ENCODE data around the gene SPAG5.

Gene SPAG5

DNA sequence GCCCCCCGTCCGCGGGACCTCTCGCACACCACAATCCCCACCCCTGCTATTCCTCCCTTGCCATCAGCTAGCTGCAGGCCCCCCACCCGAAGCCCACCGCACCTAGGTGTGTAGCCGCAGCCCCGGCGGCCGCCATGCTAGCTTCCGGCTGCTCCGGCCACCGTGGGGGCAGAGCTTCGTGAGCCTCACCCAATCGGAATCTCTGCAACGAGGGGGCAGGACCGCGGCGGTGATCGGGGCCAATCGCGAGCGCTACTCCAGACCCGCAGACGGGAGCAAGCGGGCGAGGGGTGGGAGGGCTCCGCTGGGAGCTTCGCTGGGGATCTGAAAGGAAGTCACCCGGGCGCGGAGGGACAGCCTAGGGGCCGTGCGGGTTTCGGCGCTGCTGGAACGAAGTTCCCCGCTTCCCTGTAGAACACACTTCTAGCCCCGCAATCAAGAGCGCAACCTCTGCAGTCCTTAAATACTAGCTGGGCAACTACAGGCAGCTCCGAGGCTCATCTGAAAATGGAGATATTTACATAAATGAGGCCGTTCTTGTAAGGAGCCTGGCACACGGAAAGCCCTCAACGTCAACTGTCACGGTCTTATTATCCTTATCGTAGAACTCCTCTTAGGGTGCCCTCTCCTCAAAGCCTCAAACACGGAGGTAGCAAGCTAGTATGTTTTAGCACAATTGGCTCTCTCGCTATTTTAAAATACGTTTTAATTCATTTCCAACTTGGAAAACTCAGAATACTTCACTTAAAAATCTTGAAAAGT lies 27.3 kb downstream of the SPAG5 start, which contains the start of gene PIGS:
PIGS (minus strand) TSS at position 164 of the 762 bp plus-strand sequence; CDS start at position 136, 28 bp downstream.
- DNase-seq (ENCODE audit: low read depth in 2 of 2): peak; percentile 89 to 93

- no peak for DNase-seq (ENCODE audit: low read depth in 2 of 2)
Measured at GRCh38 chr17:28570716-28571360, 28.0 kb downstream of the SPAG5 start.

DNA sequence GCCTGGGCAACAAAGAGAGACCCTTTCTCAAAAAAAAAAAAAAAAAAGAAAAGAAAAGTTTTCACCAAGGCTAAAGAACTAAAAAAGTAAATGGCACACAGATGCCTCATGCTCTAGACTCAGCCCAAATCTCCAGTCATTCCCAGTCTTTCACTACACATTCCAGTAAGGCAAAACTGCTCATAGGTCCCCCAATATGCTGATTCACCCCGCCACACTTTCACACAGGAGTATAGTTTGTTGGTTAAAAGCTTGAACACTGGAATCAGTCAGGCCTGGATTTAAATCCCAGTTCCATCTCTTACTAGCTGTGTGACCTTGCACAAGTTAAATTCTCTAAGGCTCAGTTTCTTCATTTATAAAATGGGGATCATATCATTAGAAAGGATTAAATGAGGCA lies 29.4 kb downstream of the SPAG5 start:
- no peak for DNase-seq (ENCODE audit: low read depth in 2 of 2)

GRCh38 chr17:28567604-28568003 lies 31.2 kb downstream of the SPAG5 start:
- no peak for DNase-seq (ENCODE audit: low read depth in 2 of 2)

DNA sequence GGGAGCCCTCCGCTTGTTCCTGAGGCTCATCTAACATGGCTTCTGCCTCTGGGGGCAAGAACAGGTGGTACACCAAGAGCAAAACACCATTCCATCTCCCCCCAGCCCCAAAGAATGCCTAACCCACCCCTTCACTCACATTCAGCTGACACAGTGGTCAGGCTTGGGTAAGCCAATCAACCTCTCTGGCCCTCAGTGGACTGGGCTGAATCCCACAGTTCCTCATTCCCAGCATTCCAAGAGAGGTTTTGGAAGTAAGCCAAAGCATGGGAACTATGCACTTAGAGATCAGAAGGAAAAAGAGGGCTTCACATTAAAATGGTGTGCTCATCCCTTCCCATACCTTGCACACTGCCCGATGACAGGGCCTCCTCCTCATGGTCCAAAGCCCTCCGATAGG lies 35.4 kb downstream of the SPAG5 start:
- DNase-seq (ENCODE audit: low read depth in 2 of 2): no peak

GRCh38 chr17:28555022-28555421 lies 43.8 kb downstream of the SPAG5 start:
- no peak for DNase-seq (ENCODE audit: low read depth in 2 of 2)

DNA sequence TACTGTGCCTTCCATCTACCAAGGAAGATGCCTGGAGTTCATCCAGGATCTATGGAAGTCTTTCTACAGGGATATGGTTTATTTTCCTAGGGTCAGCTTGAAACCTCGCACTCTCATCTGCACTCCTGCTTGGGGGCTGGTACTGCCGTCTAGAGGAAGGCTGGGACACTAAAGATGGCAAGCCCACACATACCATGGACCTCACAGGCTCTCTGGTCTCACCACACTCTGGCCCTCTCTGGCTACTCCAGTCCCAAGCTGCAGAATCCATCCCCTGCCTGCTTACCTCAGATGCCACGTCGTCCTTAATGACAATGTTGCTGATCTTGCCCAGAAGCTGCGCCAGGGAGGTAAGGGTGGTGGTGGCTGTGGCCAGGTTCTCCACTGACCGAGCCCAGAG lies 44.3 kb downstream of the SPAG5 start:
- DNase-seq (ENCODE audit: low read depth in 2 of 2): no peak

GRCh38 chr17:28553000-28553505 lies 45.8 kb downstream of the SPAG5 start:
- no peak for DNase-seq (ENCODE audit: low read depth in 2 of 2)

DNA sequence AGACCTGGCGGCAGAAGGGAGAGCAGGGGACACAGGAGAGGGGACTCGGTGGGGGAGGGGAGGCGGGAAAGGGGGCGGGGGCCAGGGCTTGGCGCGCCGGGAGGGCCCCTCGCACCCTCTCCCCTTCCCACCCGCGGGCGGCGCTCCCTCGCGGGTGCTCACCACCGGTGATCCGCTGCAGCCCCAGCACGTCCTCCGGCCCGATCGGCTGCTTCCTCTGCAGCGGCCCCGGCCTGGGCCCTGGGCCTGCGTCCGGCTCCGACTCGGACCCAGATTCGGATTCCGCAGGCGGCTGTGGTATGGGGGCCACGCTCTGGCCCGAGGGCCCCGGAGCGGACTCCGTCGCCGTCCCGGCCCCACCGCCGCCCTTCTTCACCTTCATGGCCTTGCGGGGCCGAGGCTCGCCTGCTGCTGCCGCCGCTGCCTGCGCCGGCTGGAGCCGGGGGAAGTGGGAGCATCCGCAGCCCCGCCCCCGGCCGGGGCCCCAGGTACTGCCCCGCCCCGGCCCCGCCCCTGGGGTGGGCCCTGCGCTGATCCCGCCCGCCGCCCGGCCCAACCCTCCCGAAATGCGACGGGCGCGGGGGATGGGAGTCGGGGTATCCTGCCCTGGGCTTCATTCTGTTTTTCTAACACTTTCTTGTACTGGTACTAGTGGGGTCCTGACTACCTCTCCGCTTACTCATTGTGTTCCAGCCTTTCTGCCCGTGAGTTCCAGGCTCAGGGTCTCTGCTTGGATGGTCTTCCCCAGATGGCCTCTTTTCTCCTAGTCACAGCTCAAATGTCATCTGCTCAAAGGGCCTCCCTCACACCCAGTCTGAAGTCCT lies 46.4 kb downstream of the SPAG5 start, which contains the start of gene UNC119:
UNC119 (minus strand) TSS at position 449 of the 824 bp plus-strand sequence; CDS start at position 382, 67 bp downstream.
- DNase-seq (ENCODE audit: low read depth in 2 of 2): peak; percentile 65 to 68

- no peak for DNase-seq (ENCODE audit: low read depth in 2 of 2)
Measured at GRCh38 chr17:28551421-28552175, 47.2 kb downstream of the SPAG5 start.

DNA sequence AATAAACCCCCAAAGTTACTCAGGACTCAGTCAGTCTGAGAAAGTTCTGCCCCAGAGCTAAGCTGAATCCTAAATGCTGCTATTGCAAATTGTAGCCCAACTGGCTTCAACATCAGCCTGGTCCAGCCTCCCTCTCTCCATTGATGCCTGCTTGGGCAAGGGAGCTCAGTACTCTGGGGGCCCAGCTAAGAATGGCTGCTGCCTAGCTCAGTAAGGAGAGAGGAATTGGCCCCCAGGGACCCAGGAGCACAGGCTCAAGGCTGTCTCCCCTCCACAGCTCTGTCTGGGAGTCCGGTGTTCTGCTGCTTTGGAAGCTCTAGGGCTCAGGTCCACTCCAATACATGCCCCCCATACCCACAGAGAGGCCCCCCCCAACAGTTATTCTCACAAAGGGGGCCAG lies 48.0 kb downstream of the SPAG5 start:
- no peak for DNase-seq (ENCODE audit: low read depth in 2 of 2)

- peak in 1 of 2 donors; percentile 23 for DNase-seq (ENCODE audit: low read depth in 2 of 2)
Measured at GRCh38 chr17:28549236-28550132, 49.3 kb downstream of the SPAG5 start.

- no peak for DNase-seq (ENCODE audit: low read depth in 2 of 2)
Measured at GRCh38 chr17:28548417-28549130, 50.3 kb downstream of the SPAG5 start.

GRCh38 chr17:28547623-28548416 lies 51.0 kb downstream of the SPAG5 start:
- DNase-seq (ENCODE audit: low read depth in 2 of 2): peak; percentile 52 to 69

GRCh38 chr17:28547096-28547622 lies 51.7 kb downstream of the SPAG5 start:
- DNase-seq (ENCODE audit: low read depth in 2 of 2): no peak

GRCh38 chr17:28545787-28546415 lies 52.9 kb downstream of the SPAG5 start:
- no peak for DNase-seq (ENCODE audit: low read depth in 2 of 2)

DNA sequence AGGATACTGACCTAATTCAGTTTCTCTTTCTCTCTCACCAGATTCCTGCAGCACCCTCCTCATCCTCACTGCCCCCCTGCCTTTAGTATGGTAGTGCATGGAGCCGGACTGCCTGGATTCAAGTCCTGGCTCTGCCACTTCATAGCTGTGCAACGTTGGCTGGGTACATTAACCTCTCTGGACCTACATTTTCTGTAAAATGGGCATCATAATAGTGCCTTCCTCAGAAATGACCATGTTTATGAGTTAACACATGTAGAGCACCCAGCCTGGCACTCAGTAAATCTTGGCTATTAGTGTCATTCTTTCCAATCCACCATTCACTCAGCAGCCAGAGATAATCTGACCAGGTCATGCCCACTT lies 53.7 kb downstream of the SPAG5 start:
- DNase-seq (ENCODE audit: low read depth in 2 of 2): no peak
